Uterus (tissue), 2 donors: ENCODE results near the gene RAD51B.

ENCODE experiments used
- CTCF ChIP-seq, 4 experiments: fragments of 200-600 bp in 2 of 4; fragments of 450-650 bp in 2 of 4; sonication (generic) in 2 of 4; IDR thresholded peaks; one replicate each; pipeline ENCODE4 v1.5.1; 2016 to 2019; ENCODE audit warnings: antibody characterized with exemption in 4 of 4, mild to moderate bottlenecking in 2 of 4, moderate library complexity in 1 of 4
- POLR2A ChIP-seq, 2 donors: fragments of 450-650 bp; IDR thresholded peaks; one replicate each; pipeline ENCODE4 v1.6.1; 2016; ENCODE audit warnings: antibody characterized with exemption in 2 of 2, mild to moderate bottlenecking in 1 of 2, moderate library complexity in 1 of 2

- TF ChIP-seq POLR2A (IDR thresholded peaks at IDR 0.05) (no peak), CTCF (IDR thresholded peaks at IDR 0.05) (no peak)
Observed at GRCh38 chr14:68459480-68460136, 640.0 kb downstream of the RAD51B start.
